NCI-H82 treated with DMSO at 0.1 percent for 48 hours (cell line): Measurements from ENCODE around the gene ZFP57.
A peak's percentile ranks its signal among the peaks of the same experiment; 100 is the strongest.

ENCODE experiments used
- DNase-seq: peaks from one replicate; lab custom pipeline; 2025; ENCODE audit not compliant: unreplicated experiment; lab: John Stamatoyannopoulos, UW

The ZFP57 gene

DNA sequence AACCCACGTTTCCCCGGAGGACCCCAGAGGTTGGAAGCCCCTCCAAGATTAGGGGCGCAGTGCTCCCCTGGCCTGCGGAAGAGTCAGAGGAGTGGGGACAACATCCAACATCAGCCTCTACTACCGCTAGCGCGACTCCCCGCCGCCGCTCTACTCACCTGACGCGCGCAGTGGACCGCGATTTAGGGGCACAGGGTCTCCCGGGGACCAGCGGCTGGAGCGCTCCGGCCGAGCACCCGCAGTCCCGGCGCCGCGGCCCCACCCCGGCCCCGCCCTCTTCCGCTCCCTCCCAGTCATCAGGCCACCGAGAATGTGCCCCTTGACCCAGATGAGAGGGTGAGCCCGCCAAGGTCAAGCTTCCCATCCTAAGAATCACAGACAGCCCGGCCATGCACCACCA lies at the start of gene ZFP57:
TSS of gene ZFP57 (minus strand) at position 249 of the 400 bp plus-strand sequence. CDS start 4,149 bp downstream, outside the sequence.
- no peak for DNase-seq

DNA sequence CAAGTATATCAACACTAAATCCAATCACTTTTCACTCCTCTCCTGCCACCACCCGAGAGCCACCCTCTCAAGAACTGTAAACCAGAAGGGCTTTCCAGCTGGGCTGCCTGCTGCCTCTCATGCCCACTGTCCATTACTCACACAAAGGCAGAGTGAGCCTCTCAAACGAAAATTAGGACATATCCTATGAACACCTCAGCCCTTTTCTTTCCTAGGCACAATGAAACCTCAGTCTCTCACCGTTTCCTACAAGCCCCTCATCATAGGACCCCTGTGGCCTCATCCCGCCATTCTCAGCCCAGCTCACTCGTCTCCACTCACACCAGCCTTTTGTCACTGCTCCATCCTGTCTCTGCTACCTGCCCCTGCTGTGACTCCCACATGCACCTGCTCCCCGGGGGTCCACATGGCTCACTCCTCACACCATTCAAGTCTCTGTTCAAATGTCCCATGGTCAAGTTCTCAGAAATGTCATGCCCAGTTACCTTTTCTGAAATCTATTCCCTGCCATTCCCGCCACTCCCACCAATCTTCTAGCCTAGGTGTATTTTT lies 49.7 kb upstream of the ZFP57 start:
- DNase-seq, result no peak

DNA sequence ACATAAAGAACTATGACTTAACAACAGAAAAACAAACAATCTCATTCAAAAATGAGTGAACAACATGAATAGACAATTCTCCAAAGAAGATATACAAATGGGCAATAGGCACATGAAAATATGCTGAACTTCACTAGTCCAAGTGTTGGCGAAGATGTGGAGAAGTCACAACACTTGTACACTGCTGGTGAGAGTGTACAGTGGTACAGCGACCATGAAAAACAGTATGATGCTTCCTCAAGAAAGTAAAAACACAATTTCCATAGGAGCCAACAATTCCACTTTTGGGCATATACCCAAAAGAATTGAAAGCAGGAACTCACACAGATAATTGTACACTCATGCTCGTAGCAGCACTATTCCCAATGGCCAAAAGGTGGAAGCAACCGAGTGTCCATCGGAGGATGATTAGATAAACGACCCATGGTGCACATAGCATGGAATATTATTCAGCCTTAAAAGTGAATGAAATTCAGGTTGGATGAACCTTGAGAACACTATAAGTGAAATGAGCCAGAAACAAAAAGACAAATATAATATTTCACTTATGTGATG lies 48.9 kb upstream of the ZFP57 start:
- no peak for DNase-seq

DNA sequence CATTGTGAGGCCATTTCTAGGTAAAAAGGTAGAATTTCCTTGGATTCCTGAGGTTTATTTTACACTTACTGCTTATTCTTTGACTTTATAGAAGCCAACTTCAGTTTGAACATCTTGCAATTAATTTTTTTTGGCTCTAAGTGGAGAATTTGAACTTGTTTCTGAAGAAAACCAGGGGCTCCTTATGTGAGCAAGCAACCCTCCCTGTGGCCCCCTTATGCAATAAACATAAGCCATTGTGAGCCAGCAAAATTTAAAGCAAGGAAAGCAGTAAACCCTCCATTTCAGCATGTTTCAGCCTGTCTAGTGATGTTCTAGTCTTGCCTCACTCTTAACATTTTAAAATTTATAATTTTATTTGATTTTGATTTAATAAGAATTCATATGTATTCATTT lies 47.9 kb upstream of the ZFP57 start:
- no peak for DNase-seq

DNA sequence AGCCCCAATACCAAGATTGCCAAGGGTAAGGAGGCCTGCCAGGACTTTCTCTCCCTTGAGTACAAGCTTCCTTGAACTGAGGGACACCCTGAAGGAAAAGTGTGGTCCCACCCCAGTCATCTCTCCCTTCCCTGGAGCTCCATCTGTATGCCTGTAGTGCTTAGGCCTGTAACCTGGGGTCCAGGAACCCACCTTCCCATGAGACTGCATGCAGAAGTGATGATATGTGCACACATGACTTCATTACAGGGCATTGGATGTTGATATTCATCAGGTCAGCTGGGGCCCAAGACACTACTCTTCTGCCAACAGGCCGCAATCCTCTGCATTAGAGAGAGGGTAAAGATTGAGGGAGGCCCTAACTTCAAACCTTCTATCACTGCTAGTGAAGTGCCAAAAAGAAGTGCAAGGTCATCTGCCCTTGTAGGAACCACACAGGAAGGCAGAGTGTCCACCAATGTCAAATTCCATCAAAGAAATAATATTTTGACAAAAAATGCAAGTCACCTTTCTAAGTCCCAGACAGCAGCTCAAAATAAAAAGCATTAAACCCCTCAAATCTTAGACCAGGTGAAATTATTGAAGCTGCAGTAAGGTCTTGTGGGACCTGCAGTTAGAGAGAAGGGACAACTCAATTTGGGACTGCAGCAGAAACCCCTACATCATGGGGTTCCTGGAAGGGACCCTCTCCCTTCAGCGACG lies 47.4 kb upstream of the ZFP57 start:
- DNase-seq, result no peak

DNA sequence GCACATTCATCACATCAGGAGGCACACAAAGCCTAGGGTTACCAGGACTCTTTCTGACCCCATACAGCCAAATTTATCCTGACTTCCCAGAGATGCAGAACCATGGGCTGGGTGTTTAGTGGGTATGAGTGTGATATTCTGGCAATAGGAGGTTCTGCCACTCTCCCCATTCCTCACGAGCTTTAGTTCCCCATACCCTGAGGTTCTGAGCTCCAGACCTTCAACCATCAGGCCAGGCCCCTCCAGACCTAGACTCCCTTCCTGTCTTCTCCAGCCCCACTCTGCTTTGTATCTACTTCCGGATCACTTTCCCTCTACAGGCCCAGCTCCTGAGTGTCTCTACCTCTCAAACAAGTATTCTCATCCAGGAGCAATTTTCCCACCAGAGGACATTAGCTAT lies 46.7 kb upstream of the ZFP57 start:
- no peak for DNase-seq

DNA sequence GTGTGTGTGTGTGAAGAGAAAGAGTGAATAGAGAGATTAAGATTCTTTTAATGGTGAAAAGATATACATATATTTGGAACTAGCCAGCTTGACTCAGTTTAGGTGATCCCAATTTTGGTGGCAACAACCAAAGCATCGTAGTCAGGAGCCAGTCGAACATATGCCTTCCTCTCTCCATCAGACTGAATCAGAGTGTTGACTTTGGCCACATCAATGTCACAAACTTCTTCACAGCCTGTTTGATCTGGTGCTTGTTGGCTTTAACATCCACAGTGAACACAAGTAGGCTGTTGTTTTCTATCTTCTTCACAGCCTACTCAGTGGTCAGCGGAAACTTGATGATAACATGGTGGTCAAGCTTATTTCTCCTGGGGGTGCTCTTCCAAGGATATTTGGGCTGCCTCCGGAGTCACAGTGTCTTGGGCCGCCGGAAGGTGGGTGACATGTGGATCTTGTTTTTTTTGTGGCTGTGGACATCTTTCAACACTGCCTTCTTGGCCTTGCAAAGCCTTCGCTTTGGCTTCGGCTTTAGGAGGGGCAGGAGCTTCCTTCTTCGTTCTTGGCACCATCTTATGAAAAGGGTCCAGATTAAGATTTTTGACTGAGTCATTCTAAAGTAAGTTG lies 45.7 kb upstream of the ZFP57 start:
- no peak for DNase-seq

DNA sequence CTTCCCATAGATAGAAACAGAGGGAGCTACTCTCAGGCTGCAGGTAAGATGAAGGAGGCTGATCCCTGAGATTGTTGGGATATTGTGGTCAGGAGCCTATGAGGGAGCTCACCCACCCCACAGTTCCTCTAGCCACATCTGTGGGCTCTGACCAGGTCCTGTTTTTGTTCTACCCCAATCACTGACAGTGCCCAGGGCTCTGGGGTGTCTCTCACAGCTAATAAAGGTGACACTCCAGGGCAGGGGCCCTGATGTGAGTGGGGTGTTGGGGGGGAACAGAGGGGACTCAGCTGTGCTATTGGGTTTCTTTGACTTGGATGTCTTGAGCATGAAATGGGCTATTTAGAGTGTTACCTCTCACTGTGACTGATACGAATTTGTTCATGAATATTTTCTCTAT lies 45.0 kb upstream of the ZFP57 start:
- DNase-seq, result no peak

DNA sequence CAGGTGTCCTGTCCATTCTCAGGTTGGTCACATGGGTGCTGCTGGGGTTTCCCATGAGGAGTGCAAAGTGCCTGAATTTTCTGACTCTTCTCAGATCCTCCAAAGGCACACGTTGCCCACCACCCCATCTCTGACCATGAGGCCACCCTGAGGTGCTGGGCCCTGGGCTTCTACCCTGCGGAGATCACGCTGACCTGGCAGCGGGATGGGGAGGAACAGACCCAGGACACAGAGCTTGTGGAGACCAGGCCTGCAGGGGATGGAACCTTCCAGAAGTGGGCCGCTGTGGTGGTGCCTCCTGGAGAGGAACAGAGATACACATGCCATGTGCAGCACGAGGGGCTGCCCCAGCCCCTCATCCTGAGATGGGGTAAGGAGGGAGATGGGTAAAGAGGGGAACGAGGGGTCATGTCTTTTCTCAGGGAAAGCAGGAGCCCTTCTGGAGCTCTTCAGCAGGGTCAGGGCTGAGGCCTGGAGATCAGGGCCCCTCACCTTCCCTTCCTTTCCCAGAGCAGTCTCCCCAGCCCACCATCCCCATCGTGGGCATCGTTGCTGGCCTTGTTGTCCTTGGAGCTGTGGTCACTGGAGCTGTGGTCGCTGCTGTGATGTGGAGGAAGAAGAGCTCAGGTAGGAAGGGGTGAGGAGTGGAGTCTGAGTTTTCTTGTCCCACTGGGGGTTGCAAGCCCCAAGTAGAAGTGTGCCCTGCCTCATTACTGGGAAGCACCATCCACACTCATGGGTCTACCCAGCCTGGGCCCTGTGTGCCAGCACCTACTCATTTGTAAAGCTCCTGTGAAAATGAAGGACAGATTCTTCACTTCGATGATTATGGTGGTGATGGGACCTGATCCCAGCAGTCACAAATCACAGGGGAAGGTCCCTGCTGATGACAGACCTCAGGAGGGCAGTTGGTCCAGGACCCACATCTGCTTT lies 44.3 kb upstream of the ZFP57 start:
- no peak for DNase-seq

DNA sequence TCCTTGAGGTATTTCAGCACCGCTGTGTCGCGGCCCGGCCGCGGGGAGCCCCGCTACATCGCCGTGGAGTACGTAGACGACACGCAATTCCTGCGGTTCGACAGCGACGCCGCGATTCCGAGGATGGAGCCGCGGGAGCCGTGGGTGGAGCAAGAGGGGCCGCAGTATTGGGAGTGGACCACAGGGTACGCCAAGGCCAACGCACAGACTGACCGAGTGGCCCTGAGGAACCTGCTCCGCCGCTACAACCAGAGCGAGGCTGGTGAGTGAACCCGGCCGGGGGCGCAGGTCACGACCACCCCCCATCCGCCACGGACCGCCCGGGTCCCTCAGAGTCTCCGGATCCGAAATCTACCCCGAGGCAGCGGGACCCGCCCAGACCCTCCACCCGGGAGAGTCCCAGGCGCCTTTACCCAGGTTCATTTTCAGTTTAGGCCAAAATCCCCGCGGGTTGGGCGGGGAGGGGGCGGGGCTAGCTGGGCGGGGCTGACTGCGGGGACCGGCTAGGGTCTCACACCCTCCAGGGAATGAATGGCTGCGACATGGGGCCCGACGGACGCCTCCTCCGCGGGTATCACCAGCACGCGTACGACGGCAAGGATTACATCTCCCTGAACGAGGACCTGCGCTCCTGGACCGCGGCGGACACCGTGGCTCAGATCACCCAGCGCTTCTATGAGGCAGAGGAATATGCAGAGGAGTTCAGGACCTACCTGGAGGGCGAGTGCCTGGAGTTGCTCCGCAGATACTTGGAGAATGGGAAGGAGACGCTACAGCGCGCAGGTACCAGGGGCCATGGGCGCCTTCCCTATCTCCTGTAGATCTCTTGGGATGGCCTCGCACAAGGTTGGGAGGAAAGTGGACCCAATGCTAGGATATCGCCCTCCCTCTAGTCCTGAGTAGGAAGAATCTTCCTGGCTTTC lies 43.0 kb upstream of the ZFP57 start:
- no peak for DNase-seq

DNA sequence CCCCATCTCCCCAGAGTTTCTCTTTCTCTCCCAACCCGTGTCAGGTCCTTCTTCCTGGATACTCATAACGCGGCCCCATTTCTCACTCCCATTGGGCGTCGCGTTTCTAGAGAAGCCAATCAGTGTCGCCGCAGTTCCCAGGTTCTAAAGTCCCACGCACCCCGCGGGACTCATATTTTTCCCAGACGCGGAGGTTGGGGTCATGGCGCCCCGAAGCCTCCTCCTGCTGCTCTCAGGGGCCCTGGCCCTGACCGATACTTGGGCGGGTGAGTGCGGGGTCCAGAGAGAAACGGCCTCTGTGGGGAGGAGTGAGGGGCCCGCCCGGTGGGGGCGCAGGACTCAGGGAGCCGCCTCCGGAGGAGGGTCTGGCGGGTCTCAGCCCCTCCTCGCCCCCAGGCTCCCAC lies 42.3 kb upstream of the ZFP57 start, which contains the start of gene HLA-F:
TSS of gene HLA-F (plus strand) at position 173 of the 404 bp plus-strand sequence. CDS start at position 203, 30 bp downstream.
- peak; percentile 14 for DNase-seq

DNA sequence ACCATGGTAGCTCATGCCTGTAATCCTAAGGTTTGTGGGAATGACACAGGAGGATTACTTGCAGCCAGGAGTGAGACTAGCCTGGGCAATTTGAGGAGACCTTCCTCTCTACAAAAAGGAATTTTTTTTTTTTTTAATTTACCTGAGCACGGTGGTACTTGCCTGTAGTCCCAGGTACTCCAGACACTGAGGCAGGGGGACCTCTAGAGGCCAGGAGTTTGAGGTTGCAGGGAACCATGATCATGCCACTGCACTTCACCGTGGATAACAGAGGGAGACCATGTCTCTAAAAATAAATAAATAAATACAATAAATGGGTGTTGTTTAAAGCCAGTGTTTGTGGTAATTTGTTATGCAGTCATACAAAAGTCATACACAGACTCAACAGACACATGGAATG lies 39.9 kb upstream of the ZFP57 start:
- no peak for DNase-seq

DNA sequence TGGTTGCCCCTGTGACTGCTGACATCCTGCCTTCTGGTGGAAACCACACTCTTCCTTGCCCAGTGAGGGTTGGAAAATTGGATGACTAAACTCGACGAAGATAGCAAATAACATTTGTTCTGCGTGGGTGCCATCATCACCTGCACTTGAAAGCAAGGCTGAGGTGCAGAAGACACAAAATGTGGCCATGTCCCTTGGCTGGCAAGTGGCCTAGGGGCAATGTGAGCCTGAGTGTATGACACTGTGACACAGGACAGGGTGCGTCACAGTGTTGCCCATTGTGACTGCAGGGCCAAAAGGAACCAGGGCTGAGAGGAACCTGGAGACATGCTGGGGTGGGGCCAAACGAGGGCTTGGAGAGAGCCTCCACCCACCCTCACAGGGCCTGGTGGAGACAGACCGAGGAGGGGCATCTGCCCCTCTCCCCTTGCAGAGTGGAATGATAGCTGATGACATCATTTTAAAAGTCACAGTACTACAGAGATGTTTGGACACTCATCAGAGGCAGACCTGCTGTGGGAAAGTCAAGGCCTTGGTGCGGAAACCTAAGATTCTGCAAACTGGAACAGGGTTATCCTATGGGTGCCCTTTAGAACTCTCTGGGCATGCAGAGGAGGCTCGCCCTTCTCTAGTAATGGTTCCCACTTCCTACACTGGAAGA lies 29.5 kb upstream of the ZFP57 start:
- DNase-seq, result no peak

DNA sequence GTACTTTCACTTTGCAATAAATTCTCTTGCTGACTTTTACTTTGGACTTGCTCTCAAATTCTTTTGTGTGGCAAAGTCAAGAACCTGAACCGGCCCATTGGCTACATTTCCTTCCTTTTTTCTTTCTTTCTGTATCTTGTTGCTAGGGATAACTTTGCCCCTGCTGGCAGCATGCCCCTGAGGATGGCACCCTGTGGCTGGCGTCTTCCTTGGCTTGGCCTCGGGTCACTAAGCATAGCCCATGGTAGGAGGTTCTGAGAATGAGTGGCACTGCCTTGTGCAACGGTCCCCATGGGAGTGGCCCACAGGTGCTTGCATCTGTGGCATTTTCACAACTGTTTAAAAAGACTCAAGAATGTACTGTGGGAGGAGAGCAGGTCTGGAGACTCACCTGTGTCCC lies 28.2 kb upstream of the ZFP57 start:
- DNase-seq, result no peak

DNA sequence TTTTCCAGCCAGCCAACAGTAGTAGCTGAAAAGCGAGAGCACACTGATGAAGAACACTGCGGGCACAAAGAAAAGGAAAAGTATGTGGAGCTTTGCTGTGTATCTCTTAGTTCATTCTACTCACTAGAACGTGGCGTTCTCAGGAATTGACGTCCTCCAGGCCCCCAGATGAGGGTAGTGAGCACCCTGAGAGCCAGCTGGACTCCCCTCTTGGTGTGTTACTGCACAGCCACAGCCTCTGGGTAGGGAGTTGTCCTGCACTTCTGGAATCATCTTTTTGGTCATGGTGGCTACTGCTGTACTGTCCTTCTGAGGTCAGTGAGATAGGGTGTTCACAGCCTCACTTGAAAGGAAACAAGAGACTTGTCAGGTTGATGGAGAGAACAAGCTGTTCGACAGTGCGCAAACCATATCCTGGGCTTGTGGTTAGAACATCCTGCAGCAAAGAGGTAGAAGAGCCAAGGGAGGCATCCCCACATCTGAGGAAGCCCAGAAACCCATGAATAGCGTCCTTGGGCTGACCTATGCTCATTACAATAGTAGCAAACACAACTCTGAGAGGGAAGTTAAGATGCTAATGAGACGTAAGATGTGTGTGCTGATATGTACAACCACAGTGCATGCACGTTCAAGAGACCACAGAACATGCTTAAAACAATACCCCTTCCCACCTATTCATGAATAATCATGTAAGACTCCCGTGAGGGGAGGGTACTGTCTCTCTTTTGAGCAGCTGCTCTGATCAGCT lies 27.7 kb upstream of the ZFP57 start:
- DNase-seq, result no peak

DNA sequence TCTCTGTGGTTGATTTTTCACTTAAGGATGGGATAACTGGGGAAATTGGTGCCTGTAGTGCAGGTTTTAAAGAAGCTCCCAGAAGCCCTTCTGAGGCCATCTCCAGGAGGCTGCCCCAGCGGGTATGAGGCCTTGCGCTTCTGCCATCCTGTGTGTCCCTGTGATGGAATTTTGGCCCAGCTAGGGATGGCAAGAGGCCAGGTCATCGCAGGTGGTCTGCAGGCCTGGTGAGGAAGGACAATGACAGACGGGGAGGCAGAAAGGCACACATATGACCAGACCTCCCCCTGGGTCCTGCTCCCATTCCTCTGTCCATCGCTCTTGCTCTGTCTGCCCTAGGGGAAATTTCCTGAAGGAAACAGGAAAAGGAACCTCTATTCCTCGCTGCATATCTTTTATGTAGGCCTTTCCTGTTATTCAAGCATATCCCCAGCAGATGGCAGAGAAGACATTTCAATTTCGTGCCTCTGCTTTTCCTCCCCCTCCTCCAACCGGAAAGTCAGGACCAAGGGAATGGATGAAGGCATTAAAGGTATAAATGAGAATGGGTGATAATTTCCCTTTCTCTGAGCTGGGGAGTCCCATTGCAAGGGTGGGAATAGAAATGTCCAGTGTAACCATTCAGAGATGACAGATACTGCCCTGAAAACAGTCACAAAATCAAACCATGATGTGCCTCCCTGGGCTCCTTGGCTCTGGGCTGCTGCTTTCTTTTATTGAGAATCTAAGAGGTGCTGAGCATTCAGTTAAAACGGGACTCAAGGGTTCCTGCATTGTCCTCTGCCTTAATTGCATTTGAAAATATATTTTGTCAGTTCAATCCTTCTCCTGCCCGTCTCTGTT lies 24.7 kb upstream of the ZFP57 start:
- DNase-seq, result no peak

DNA sequence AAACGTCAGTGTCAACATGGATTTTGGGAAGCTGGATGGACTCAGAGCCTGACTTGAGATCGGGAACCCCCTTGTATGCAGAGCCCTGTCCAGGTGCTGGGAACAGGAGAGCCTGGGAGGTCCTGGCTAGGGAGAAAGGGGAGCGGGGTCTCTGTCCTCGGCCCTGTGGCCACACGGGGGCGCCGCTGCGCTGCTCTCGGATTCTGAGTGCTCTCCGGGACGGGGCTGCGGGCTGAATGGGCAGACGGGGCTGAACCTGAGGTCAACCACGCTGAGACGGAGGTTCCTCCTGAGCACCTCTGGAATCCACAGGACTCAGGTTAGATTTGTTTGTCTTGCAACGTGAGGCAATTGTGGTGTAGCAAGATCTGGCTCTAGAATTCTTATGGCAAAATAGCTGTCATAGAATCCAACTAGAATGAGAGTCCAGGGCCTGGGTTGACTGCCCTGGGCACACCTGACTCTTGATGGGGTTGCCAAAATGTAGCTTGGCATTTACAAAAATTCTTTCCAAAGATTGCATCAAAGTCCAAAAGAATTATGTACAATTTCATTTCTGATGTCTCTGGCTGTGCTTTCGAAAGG lies 21.7 kb upstream of the ZFP57 start:
- DNase-seq, result no peak
